Left lung (tissue), 10 donors: ENCODE measurements around the gene PXN. TPM values are rescaled to one million over a fixed set of nuclear protein-coding genes. Genes with fewer than 3 reads are reported as not detected.

ENCODE experiments used
- ATAC-seq: fragments of 200-7000 bp; cut with Tn5 transposase; one replicate; pipeline ENCODE4 v1.9.1; 2020; ENCODE audit warnings: moderate library complexity
- DNase-seq, 4 donors: peaks; one replicate each; pipeline ENCODE4 v3.0.0-alpha.2; 2013 to 2020
- H3K27ac ChIP-seq, 2 donors: fragments of 200-600 bp; sonication (generic) in 1 of 2; one replicate each; pipeline versions ENCODE4 v1.5.0 to v1.8.0; 2020 to 2021
- H3K27me3 ChIP-seq, 2 donors: fragments of 200-600 bp; sonication (generic) in 1 of 2; one replicate each; pipeline versions ENCODE4 v1.5.0 to v1.8.0; 2020 to 2021
- H3K36me3 ChIP-seq, 2 donors: fragments of 200-600 bp; sonication (generic) in 1 of 2; one replicate each; pipeline versions ENCODE4 v1.5.0 to v1.8.0; 2020 to 2021
- H3K4me1 ChIP-seq, 2 donors: fragments of 200-600 bp; one replicate each; pipeline ENCODE4 v1.8.0; 2021
- H3K4me3 ChIP-seq, 2 donors: fragments of 200-600 bp; sonication (generic) in 1 of 2; one replicate each; pipeline versions ENCODE4 v1.5.0 to v1.8.0; 2020 to 2021; ENCODE audit warnings: mild to moderate bottlenecking in 1 of 2
- H3K9me3 ChIP-seq, 2 donors: fragments of 200-600 bp; sonication (generic) in 1 of 2; one replicate each; pipeline versions ENCODE4 v1.5.0 to v1.8.0; 2020 to 2021
- intact Hi-C, 2 donors: fragments of 100-400 bp; cut with DNase I; formaldehyde crosslinking; loops; one replicate each; pipeline versions ENCODE4 v1.11.2 to v1.14.2; 2022
- polyA plus RNA-seq, 6 donors: library from polyadenylated mRNA; unstranded; fragments of 120-200 nt; gene quantifications; one replicate each; pipeline ENCODE4 v1.2.1, GENCODE V29; 2013; ENCODE audit not compliant: insufficient read length in 6 of 6
- total RNA-seq, 2 donors: library from RNA; stranded (reverse); fragmentation: NEBNext Ultra II Directional; extraction: Animal tissue kit (Norgen Biotek cat#: 25700); gene quantifications; one replicate each; pipeline ENCODE4 v1.2.1, GENCODE V29; 2021
- TF ChIP-seq, protein P1 (sequence below), 2 donors: fragments of 200-600 bp; sonication (generic) in 1 of 2; IDR thresholded peaks; one replicate each; pipeline versions ENCODE4 v1.5.0 to v1.8.0; 2021; ENCODE audit warnings: antibody characterized with exemption in 2 of 2
- donor health status: DM: no; HTN: yes; CAD: no.
- donor health status: DM: no; HTN: no; CAD: no.

The PXN gene
- total and polyA plus RNA-seq, 8 donors, result 56.5 to 111 (median 64.4) TPM

DNA sequence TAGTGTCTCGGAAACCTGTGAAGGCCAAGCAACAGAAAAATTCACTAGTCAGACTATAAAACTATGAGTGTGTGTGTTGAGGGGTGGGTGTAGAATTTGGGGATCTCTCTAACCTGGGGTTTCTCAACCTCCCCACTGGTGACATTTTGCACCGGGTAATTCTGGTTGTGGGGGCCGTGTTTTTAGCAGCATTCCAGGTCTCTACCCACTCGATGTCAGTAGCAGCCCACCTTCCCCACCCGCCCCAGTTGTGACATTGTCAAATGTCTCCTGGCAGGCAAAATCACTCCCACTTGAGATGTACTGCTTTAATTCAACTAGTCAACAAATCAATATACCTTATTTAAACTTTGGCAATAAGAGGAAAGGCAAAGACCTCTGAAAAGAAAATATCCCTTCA lies 75.1 kb downstream of the PXN start:
- no peak overlapping the region for H3K27ac ChIP-seq
- peaks cover 0 to 30% of the 10 kb centered on the region in 2 donors for H3K4me1 ChIP-seq
- H3K9me3 ChIP-seq, result no peaks in the 10 kb centered on the region
- peaks cover 0 to 52% of the 10 kb centered on the region in 2 donors for H3K36me3 ChIP-seq
- no peak for ATAC-seq
- H3K27me3 ChIP-seq, result no peaks in the 10 kb centered on the region
- intact Hi-C loops, result no loop called here
- DNase-seq, result no peak
- TF ChIP-seq, protein P1, sequence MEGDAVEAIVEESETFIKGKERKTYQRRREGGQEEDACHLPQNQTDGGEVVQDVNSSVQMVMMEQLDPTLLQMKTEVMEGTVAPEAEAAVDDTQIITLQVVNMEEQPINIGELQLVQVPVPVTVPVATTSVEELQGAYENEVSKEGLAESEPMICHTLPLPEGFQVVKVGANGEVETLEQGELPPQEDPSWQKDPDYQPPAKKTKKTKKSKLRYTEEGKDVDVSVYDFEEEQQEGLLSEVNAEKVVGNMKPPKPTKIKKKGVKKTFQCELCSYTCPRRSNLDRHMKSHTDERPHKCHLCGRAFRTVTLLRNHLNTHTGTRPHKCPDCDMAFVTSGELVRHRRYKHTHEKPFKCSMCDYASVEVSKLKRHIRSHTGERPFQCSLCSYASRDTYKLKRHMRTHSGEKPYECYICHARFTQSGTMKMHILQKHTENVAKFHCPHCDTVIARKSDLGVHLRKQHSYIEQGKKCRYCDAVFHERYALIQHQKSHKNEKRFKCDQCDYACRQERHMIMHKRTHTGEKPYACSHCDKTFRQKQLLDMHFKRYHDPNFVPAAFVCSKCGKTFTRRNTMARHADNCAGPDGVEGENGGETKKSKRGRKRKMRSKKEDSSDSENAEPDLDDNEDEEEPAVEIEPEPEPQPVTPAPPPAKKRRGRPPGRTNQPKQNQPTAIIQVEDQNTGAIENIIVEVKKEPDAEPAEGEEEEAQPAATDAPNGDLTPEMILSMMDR (IDR thresholded peaks at IDR 0.05), result no peak
- H3K4me3 ChIP-seq, result no peak overlapping the region

DNA sequence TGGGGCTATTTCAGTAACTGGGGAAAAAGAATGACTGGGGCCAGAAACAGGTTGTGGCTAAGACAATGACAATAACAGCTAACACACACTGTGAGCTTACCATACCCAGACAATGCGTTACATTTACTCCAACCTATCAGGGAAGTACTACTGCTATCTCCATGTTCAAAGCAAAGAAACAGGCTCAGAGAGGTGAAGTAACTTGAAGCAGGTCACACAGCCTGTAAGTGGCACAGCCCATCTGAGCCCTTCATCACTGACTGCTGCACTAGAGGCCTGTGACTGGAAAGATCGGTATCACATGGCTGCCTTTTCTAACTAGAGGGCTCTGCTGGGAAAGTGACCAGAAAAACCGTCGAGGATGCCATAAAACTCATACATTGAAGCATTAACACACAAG lies 78.9 kb downstream of the PXN start:
- Histone ChIP-seq H3K36me3 (peaks cover 9 to 89% of the 10 kb centered on the region in 2 donors), H3K27me3 (no peaks in the 10 kb centered on the region), H3K9me3 (no peaks in the 10 kb centered on the region), H3K4me1 (no peaks in the 10 kb centered on the region), H3K27ac (no peak overlapping the region), H3K4me3 (no peak overlapping the region)
- TF ChIP-seq, protein P1 (IDR thresholded peaks at IDR 0.05), result no peak
- ATAC-seq (no peak), DNase-seq (no peak)
- intact Hi-C loops, result no loop called here

DNA sequence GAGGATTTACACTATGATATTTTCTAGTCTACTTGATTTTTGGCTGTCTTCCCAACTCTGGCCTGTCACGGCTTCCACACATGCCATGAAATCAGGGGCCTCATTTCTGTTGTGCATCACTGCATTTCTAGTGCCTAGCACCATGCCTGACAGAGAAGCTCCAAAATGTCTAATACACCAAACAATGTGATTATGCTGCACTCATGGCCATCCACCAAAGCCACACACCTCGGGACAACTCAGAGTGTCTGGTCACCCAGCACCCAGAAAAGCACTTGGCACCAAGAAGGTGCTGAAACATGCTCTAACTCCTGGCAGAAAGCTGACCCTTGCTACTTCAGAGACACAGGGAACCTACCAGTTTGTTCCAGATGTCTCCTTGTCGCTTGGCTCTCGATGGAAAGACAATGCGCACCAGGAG lies 82.3 kb downstream of the PXN start:
- intact Hi-C loops, result no loop called here
- peak overlapping the region in 1 of 2 donors; percentile 24 for H3K27ac ChIP-seq
- DNase-seq, result no peak
- H3K9me3 ChIP-seq, result no peaks in the 10 kb centered on the region
- no peak for ATAC-seq
- H3K27me3 ChIP-seq, result no peaks in the 10 kb centered on the region
- no peak overlapping the region for H3K4me3 ChIP-seq
- TF ChIP-seq, protein P1 (IDR thresholded peaks at IDR 0.05), result no peak
- H3K36me3 ChIP-seq, result peaks cover 9 to 100% of the 10 kb centered on the region in 2 donors
- no peaks in the 10 kb centered on the region for H3K4me1 ChIP-seq

DNA sequence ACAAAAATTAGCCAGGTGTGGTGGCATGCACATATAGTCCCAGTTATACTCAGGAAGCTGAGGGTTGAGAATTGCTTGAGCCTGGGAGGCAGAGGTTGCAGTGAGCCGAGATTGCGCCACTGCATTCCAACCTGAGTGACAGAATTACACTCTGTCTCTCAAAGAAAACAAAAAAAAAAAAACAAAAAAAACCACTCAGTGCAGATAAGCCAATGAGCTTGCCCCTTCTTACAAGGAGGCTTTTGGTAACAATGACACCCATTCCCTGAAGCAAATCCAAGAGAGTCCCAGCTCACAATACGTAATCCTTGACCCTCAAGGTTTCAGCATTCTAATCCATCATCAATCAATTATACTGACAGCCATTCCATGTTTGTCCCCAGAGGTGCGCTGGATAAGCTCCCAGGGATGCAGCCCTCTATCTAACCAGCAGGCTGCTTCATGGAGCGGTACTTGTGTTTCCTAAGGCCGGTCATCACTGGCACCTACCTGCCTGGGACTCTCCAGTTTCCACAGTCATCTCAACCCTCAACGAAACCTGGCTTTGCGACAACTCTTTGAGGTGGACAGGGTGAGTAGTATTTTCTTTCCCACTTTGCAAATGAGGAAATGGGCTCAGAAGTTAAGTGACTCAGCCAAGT lies 83.4 kb downstream of the PXN start:
- intact Hi-C loops, result no loop called here
- Histone ChIP-seq H3K4me1 (no peaks in the 10 kb centered on the region), H3K4me3 (no peak overlapping the region), H3K27ac (peak overlapping the region in 1 of 2 donors; percentile 18), H3K27me3 (no peaks in the 10 kb centered on the region), H3K36me3 (peaks cover 9 to 100% of the 10 kb centered on the region in 2 donors), H3K9me3 (no peaks in the 10 kb centered on the region)
- DNase-seq (peak in 1 of 4 donors; percentile 59), ATAC-seq (peak; percentile 87)
- TF ChIP-seq, protein P1 (IDR thresholded peaks at IDR 0.05), result no peak

DNA sequence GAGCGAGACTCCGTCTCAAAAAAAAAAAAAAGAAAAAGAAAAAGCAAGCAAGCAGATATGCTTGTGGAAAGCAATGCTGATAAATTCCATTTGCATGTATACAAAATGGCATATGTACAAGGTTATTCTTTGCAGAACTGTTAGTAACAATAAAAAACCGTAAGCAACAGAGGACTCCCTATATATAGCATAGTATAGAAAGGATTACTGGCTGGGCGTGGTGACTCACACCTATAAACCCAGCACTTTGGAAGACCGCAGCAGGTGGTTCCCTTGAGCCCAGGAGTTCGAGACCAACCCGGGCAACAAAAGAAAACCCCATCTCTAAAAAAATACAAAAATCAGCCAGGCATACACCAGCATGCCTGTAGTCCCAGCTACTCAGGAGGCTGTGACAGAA lies 84.6 kb downstream of the PXN start:
- Histone ChIP-seq H3K27ac (no peak overlapping the region), H3K9me3 (no peaks in the 10 kb centered on the region), H3K4me1 (no peaks in the 10 kb centered on the region), H3K27me3 (no peaks in the 10 kb centered on the region), H3K36me3 (peaks cover 9 to 100% of the 10 kb centered on the region in 2 donors), H3K4me3 (no peak overlapping the region)
- intact Hi-C loops, result no loop called here
- no peak for DNase-seq
- ATAC-seq, result no peak
- TF ChIP-seq, protein P1 (IDR thresholded peaks at IDR 0.05), result no peak
